Measurements from ENCODE around the gene CDC37L1. TPM values are rescaled to one million over a fixed set of nuclear protein-coding genes. Genes with fewer than 3 reads are reported as not detected.

Gene CDC37L1
- total and polyA plus RNA-seq, 2 experiments from 2014 or later: 26.9 to 29.6 TPM

- Histone ChIP-seq H3K27ac (ENCODE audit: low read depth) (peak overlapping the region; percentile 62), H3K9me2 (ENCODE audit: insufficient read depth) (no peaks in the 10 kb centered on the region), H3K36me3 (ENCODE audit: insufficient read depth) (peaks cover 4% of the 10 kb centered on the region; the same call in 1 of the 2 replicates), H2AFZ (no peak overlapping the region), H3K79me2 (replicated peaks; ENCODE audit: insufficient read depth) (peaks cover 44% of the 10 kb centered on the region), H3K27me3 (ENCODE audit: insufficient read depth) (no peaks in the 10 kb centered on the region), H3K4me2 (no peak overlapping the region), H3F3A (replicated peaks; ENCODE audit: low read depth) (no peaks in the 10 kb centered on the region), H3K4me1 (ENCODE audit: insufficient read depth) (peaks cover 4% of the 10 kb centered on the region; the same call in 1 of the 2 replicates), H3K4me3 (no peak overlapping the region), H4K20me1 (replicated peaks; ENCODE audit: insufficient read depth) (peaks cover 16% of the 10 kb centered on the region)
- H3K36me3 Mint-ChIP-seq (ENCODE audit: low read depth): peaks cover 17% of the 10 kb centered on the region; the same call in 2 of the 3 replicates
- no peak for DNase-seq (ENCODE audit: low spot score)
- H3K9me3 Mint-ChIP-seq: no peaks in the 10 kb centered on the region
- H3K27me3 Mint-ChIP-seq (ENCODE audit: insufficient read depth, low read depth, poor library complexity): peaks cover 2% of the 10 kb centered on the region
- TF ChIP-seq ZNF114 (CRISPR knock-in tag; IDR thresholded peaks at IDR 0.05): no peak
- TF ChIP-seq CREB1 (CRISPR knock-in tag; IDR thresholded peaks at IDR 0.05; ENCODE audit: low read depth): no peak
- no peak for TF ChIP-seq EZH2phosphoT487 (IDR thresholded peaks at IDR 0.05; ENCODE audit: unreplicated experiment)
- TF ChIP-seq NANOG (IDR thresholded peaks at IDR 0.05; ENCODE audit: borderline replicate concordance): no peak
- TF ChIP-seq, protein P1, sequence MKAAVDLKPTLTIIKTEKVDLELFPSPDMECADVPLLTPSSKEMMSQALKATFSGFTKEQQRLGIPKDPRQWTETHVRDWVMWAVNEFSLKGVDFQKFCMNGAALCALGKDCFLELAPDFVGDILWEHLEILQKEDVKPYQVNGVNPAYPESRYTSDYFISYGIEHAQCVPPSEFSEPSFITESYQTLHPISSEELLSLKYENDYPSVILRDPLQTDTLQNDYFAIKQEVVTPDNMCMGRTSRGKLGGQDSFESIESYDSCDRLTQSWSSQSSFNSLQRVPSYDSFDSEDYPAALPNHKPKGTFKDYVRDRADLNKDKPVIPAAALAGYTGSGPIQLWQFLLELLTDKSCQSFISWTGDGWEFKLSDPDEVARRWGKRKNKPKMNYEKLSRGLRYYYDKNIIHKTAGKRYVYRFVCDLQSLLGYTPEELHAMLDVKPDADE (IDR thresholded peaks at IDR 0.05): no peak
- no peak for TF ChIP-seq REST (IDR thresholded peaks at IDR 0.05; ENCODE audit: unreplicated experiment)
- no peak for TF ChIP-seq ZNF331 (CRISPR knock-in tag; IDR thresholded peaks at IDR 0.05; ENCODE audit: low read depth)
- TF ChIP-seq CTCF (conservative IDR thresholded peaks at IDR 0.05; ENCODE audit: low read depth in 2 of 2): no peak
- no peak for TF ChIP-seq EZH2 (IDR thresholded peaks at IDR 0.05; ENCODE audit: low read depth, unreplicated experiment)
- TF ChIP-seq ZNF462 (CRISPR knock-in tag; IDR thresholded peaks at IDR 0.05): no peak
- TF ChIP-seq JUNB (IDR thresholded peaks at IDR 0.05; ENCODE audit: unreplicated experiment): no peak
- no peak for TF ChIP-seq POLR2AphosphoS5 (IDR thresholded peaks at IDR 0.05; ENCODE audit: low read depth)
- TF ChIP-seq STAT1 (IDR thresholded peaks at IDR 0.05; ENCODE audit: unreplicated experiment): no peak
- H3K27ac Mint-ChIP-seq: 0 out of 2 replicates have a peak overlapping the region, but pooled peaks have one; percentile 21
- no peak for ATAC-seq
- no peak overlapping the region for H3K4me3 Mint-ChIP-seq
- H3K4me1 Mint-ChIP-seq: peaks cover 2% of the 10 kb centered on the region; the same call in 2 of the 3 replicates
Measured at GRCh38 chr9:4690144-4690543, 10.8 kb downstream of the CDC37L1 start.
